Peyer's patch (tissue), 4 donors: ENCODE results near the gene L1CAM.

Source experiments
- CTCF ChIP-seq, 6 experiments: fragments of 450-650 bp in 4 of 6; fragments of 200-600 bp in 2 of 6; sonication (generic) in 1 of 6; IDR thresholded peaks; one replicate each; pipeline ENCODE4 v1.5.1; 2017 to 2019; ENCODE audit warnings: antibody characterized with exemption in 6 of 6, mild to moderate bottlenecking in 3 of 6, moderate library complexity in 1 of 6
- POLR2A ChIP-seq, 2 donors: fragments of 450-650 bp; IDR thresholded peaks; one replicate each; pipeline ENCODE4 v1.5.1; 2017; ENCODE audit warnings: antibody characterized with exemption in 2 of 2, mild to moderate bottlenecking in 2 of 2, moderate library complexity in 2 of 2

- TF ChIP-seq CTCF (IDR thresholded peaks at IDR 0.05): no peak
- TF ChIP-seq POLR2A (IDR thresholded peaks at IDR 0.05): no peak
Observed at GRCh38 chrX:153857348-153857903, 28.5 kb downstream of the L1CAM start.
